Measurements from ENCODE around the gene POU1F1.

- TF ChIP-seq ZNF671 (CRISPR knock-in tag; IDR thresholded peaks at IDR 0.05) (no peak), CTCF (IDR thresholded peaks at IDR 0.05) (no peak), ATF3 (CRISPR knock-in tag; conservative IDR thresholded peaks at IDR 0.05) (no peak), MAX (CRISPR knock-in tag; IDR thresholded peaks at IDR 0.05) (no peak), E2F1 (CRISPR knock-in tag; IDR thresholded peaks at IDR 0.05) (no peak), TP53 (CRISPR knock-in tag; IDR thresholded peaks at IDR 0.05) (no peak), PRDM15 (CRISPR knock-in tag; IDR thresholded peaks at IDR 0.05) (no peak), FOXJ3 (CRISPR knock-in tag; IDR thresholded peaks at IDR 0.05; ENCODE audit: borderline replicate concordance) (no peak), RELA (CRISPR knock-in tag; IDR thresholded peaks at IDR 0.05; ENCODE audit: borderline replicate concordance) (no peak), ATF6 (CRISPR knock-in tag; IDR thresholded peaks at IDR 0.05) (no peak), JUN (CRISPR knock-in tag; IDR thresholded peaks at IDR 0.05) (no peak), USF1 (CRISPR knock-in tag; IDR thresholded peaks at IDR 0.05) (no peak), CREM (CRISPR knock-in tag; IDR thresholded peaks at IDR 0.05) (no peak)
Observed at GRCh38 chr3:87270908-87271700, 5.3 kb downstream of the POU1F1 start.

Data from WTC11 (cell line).